SK-N-SH (cell line): ENCODE measurements around the gene SKIL. TPM values are rescaled to one million over a fixed set of nuclear protein-coding genes. Genes with fewer than 3 reads are reported as not detected.

Source experiments
- CTCF ChIA-PET: fragments of 300-600, 350-600 bp; formaldehyde crosslinking; extraction: SDS; loops from one replicate; lab custom pipeline; 2021; lab: Yijun Ruan, JAX
- POLR2A ChIA-PET: fragments of 350-600 bp; sonication (Branson Sonifier 250); formaldehyde crosslinking; extraction: SDS; loops from one replicate; lab custom pipeline; 2020; ENCODE audit warnings: antibody characterized with exemption, inconsistent platforms; lab: Yijun Ruan, JAX
- DNase-seq: peaks from one replicate; pipeline ENCODE4 v3.0.0; 2012
- H2AFZ ChIP-seq: fragments of 200-600 bp; sonication (generic); 2 replicates; pipeline ENCODE4 v1.8.1; 2016; ENCODE audit warnings: antibody characterized with exemption, mild to moderate bottlenecking, low read depth
- H3F3A ChIP-seq: fragments of 200-600 bp; sonication (generic); replicated peaks from 2 replicates; pipeline ENCODE3; 2016; ENCODE audit warnings: antibody characterized with exemption, mild to moderate bottlenecking; ENCODE audit not compliant: insufficient read depth
- H3K27ac ChIP-seq, 2 experiments: fragments of 200-500 bp in 1 of 2; fragments of 200-600 bp in 1 of 2; sonication (Bioruptor generic) in 1 of 2; sonication (generic), shearing (Covaris generic) in 1 of 2; 2 replicates each; pipeline versions ENCODE4 v1.5.1 to v1.6.1; 2014 to 2016; ENCODE audit warnings: low read depth in 2 of 2, inconsistent platforms in 1 of 2, low read length in 1 of 2, mild to moderate bottlenecking in 1 of 2, mixed read lengths in 1 of 2
- H3K27me3 ChIP-seq: fragments of 200-600 bp; sonication (generic), shearing (Covaris generic); 2 replicates; pipeline ENCODE4 v1.6.1; 2016; ENCODE audit warnings: mixed run types; ENCODE audit not compliant: insufficient read depth
- H3K36me3 ChIP-seq, 2 experiments: fragments of 200-500 bp in 1 of 2; fragments of 200-600 bp in 1 of 2; sonication (Bioruptor generic) in 1 of 2; sonication (generic) in 1 of 2; replicated peaks in 1 of 2; 2 replicates each; pipeline versions ENCODE3 to v1.5.1; 2014 to 2016; ENCODE audit warnings: low read length in 1 of 2, mild to moderate bottlenecking in 1 of 2; ENCODE audit not compliant: insufficient read depth in 2 of 2, control insufficient read depth in 1 of 2
- H3K4me1 ChIP-seq, 2 experiments: fragments of 200-500 bp in 1 of 2; fragments of 200-600 bp in 1 of 2; sonication (Bioruptor generic) in 1 of 2; sonication (generic), shearing (Covaris generic) in 1 of 2; 2 replicates each; pipeline versions ENCODE4 v1.5.1 to v1.6.1; 2014 to 2016; ENCODE audit warnings: low read depth in 1 of 2, low read length in 1 of 2, mixed run types in 1 of 2; ENCODE audit not compliant: insufficient read depth in 2 of 2, control insufficient read depth in 1 of 2
- H3K4me2 ChIP-seq: fragments of 200-600 bp; sonication (generic), shearing (Covaris generic); 2 replicates; pipeline ENCODE4 v1.6.1; 2017; ENCODE audit warnings: mixed run types
- H3K4me3 ChIP-seq, 2 experiments: fragments of 200-500 bp in 1 of 2; fragments of 200-600 bp in 1 of 2; sonication (Bioruptor generic) in 1 of 2; sonication (generic), shearing (Covaris generic) in 1 of 2; 2 replicates each; pipeline versions ENCODE4 v1.5.1 to v1.8.1; 2014 to 2016; ENCODE audit warnings: low read depth in 2 of 2, inconsistent platforms in 1 of 2, low read length in 1 of 2, mild to moderate bottlenecking in 1 of 2, mixed read lengths in 1 of 2, moderate library complexity in 1 of 2
- H3K79me2 ChIP-seq: fragments of 200-600 bp; sonication (generic); 2 replicates; pipeline ENCODE4 v1.8.1; 2017; ENCODE audit warnings: mild to moderate bottlenecking; ENCODE audit not compliant: insufficient read depth
- H3K9ac ChIP-seq: fragments of 200-600 bp; sonication (generic); 2 replicates; pipeline ENCODE4 v1.6.1; 2017; ENCODE audit warnings: mixed run types
- H3K9me2 ChIP-seq: fragments of 200-600 bp; sonication (generic); 2 replicates; pipeline ENCODE4 v1.6.1; 2017; ENCODE audit warnings: mixed run types
- H3K9me3 ChIP-seq: fragments of 200-600 bp; sonication (generic); 2 replicates; pipeline ENCODE4 v1.6.1; 2017; ENCODE audit warnings: mixed run types, mild to moderate bottlenecking, moderate library complexity
- H4K20me1 ChIP-seq: fragments of 200-600 bp; sonication (generic); 2 replicates; pipeline ENCODE4 v1.6.1; 2017; ENCODE audit warnings: mild to moderate bottlenecking, mixed run types; ENCODE audit not compliant: insufficient read depth
- CHD2 ChIP-seq: fragments of 150-350 bp; IDR thresholded peaks from 2 replicates; pipeline ENCODE4 v1.6.1; 2018; ENCODE audit warnings: low read length; ENCODE audit not compliant: partially characterized antibody
- CTCF ChIP-seq: fragments of 200-600 bp; sonication (generic); IDR thresholded peaks from 2 replicates; pipeline ENCODE4 v1.6.1; 2017; ENCODE audit warnings: antibody characterized with exemption, mild to moderate bottlenecking, moderate library complexity
- ELF1 ChIP-seq: IDR thresholded peaks from 2 replicates; pipeline ENCODE4 v1.4.0; 2012
- EP300 ChIP-seq, 2 experiments: IDR thresholded peaks; 2 replicates each; pipeline versions ENCODE4 v1.4.0 to v1.6.1; 2012; ENCODE audit warnings: borderline replicate concordance in 1 of 2, low read depth in 1 of 2, low read length in 1 of 2
- GABPA ChIP-seq: IDR thresholded peaks from 2 replicates; pipeline ENCODE4 v1.4.0; 2012; ENCODE audit warnings: low read depth, mild to moderate bottlenecking
- GATA2 ChIP-seq: sonication (generic); formaldehyde crosslinking; IDR thresholded peaks from 2 replicates; pipeline ENCODE4 v1.5.0; 2020; ENCODE audit warnings: mild to moderate bottlenecking, missing genetic modification reagents
- IRF3 ChIP-seq: fragments of 150-350 bp; IDR thresholded peaks from 2 replicates; pipeline ENCODE4 v1.6.1; 2016; ENCODE audit warnings: mild to moderate bottlenecking, low read depth, low read length
- JUND ChIP-seq: IDR thresholded peaks from 2 replicates; pipeline ENCODE4 v1.4.0; 2012
- MEF2A ChIP-seq: IDR thresholded peaks from 2 replicates; pipeline ENCODE4 v1.4.0; 2012; ENCODE audit warnings: low read depth, borderline replicate concordance
- MXI1 ChIP-seq: IDR thresholded peaks from 2 replicates; pipeline ENCODE4 v1.6.1; 2012; ENCODE audit warnings: mild to moderate bottlenecking, low read depth, low read length, improper control_type of control experiment
- NFIC ChIP-seq: IDR thresholded peaks from 2 replicates; pipeline ENCODE4 v1.4.0; 2012; ENCODE audit warnings: borderline replicate concordance
- RAD21 ChIP-seq: IDR thresholded peaks from 2 replicates; pipeline ENCODE4 v1.6.1; 2012; ENCODE audit warnings: mild to moderate bottlenecking, low read length
- RCOR1 ChIP-seq: fragments of 150-350 bp; IDR thresholded peaks from 2 replicates; pipeline ENCODE4 v1.6.1; 2017; ENCODE audit warnings: antibody characterized with exemption, low read length
- RXRA ChIP-seq: IDR thresholded peaks from 2 replicates; pipeline ENCODE4 v1.4.0; 2012; ENCODE audit warnings: low read depth, mild to moderate bottlenecking, borderline replicate concordance
- SIN3A ChIP-seq: IDR thresholded peaks from 2 replicates; pipeline ENCODE4 v1.6.1; 2012; ENCODE audit warnings: low read depth, mild to moderate bottlenecking, low read length, moderate library complexity, borderline replicate concordance
- SMC3 ChIP-seq: IDR thresholded peaks from 2 replicates; pipeline ENCODE4 v1.6.1; 2012; ENCODE audit warnings: low read depth, low read length, improper control_type of control experiment
- TCF12 ChIP-seq: IDR thresholded peaks from 2 replicates; pipeline ENCODE4 v1.4.0; 2012
- USF1 ChIP-seq: IDR thresholded peaks from 2 replicates; pipeline ENCODE4 v1.4.0; 2012; ENCODE audit warnings: low read depth, borderline replicate concordance
- WGBS: methylation state at CpG from one replicate; pipeline ENCODE4 v1.1.6; 2017; ENCODE audit warnings: low lambda C conversion rate; 5-methylcytosine and 5-hydroxymethylcytosine counted together
- polyA plus RNA-seq, 3 experiments: library from polyadenylated mRNA; depleted of rRNA; stranded (reverse); fragments of >200 nt; gene quantifications; 2 replicates each; pipeline ENCODE4 v1.2.3, GENCODE V29; 2012
- TF ChIP-seq, protein P1 (sequence below): IDR thresholded peaks from 2 replicates; pipeline ENCODE4 v1.6.1; 2012; ENCODE audit warnings: mild to moderate bottlenecking, low read depth, low read length, moderate library complexity
- TF ChIP-seq, protein P2 (sequence below): IDR thresholded peaks from 2 replicates; pipeline ENCODE4 v1.4.0; 2012; ENCODE audit warnings: low read depth, borderline replicate concordance

SKIL gene
- polyA plus RNA-seq, 1 of the 3 experiments (the other 2 are of a cell fraction): 3.9 TPM

GRCh38 chr3:170397685-170398084 lies 40.2 kb downstream of the SKIL start:
- TF ChIP-seq GATA2 (CRISPR knock-in tag) (no peak), ELF1 (no peak), SMC3 (no peak), GABPA (no peak), RCOR1 (no peak), TCF12 (no peak), MEF2A (no peak), USF1 (no peak), CHD2 (no peak), CTCF (no peak), EP300 (IDR thresholded peaks at IDR 0.05; ENCODE audit: borderline replicate concordance in 1 of 2, low read depth in 1 of 2, low read length in 1 of 2) (no peak)
- H3F3A ChIP-seq: peaks cover 31% of the 10 kb centered on the region
- ChIA-PET CTCF (interaction anchor here (1.1 to 2.0 kb wide), 3 partner anchors 13 to 89 kb away, joined by 5 to 8 read pairs (median 5); no protein-coding TSS in a partner anchor), POLR2A (interaction anchor here (0.6 kb wide), 1 partner anchor 27 kb away, joined by 3 read pairs; no protein-coding TSS in a partner anchor)
- H3K4me3 ChIP-seq: no peak overlapping the region
- no peaks in the 10 kb centered on the region for H3K27me3 ChIP-seq
- no peak overlapping the region for H3K27ac ChIP-seq
- H2AFZ ChIP-seq: no peak overlapping the region
- H3K4me1 ChIP-seq: no peaks in the 10 kb centered on the region; a peak in 1 of 4 replicates
- peaks cover 4% of the 10 kb centered on the region; the same call in 1 of the 2 replicates for H4K20me1 ChIP-seq
- no peak overlapping the region for H3K4me2 ChIP-seq
- no peaks in the 10 kb centered on the region for H3K9me2 ChIP-seq
- H3K9ac ChIP-seq: no peak overlapping the region
- H3K79me2 ChIP-seq: peaks cover 31% of the 10 kb centered on the region
- 95% methylated on average over 4 of the region's 6 CpGs for WGBS
- DNase-seq: no peak
- H3K36me3 ChIP-seq: peaks cover 37 to 58% of the 10 kb centered on the region in 2 experiments
- no peaks in the 10 kb centered on the region for H3K9me3 ChIP-seq

DNA sequence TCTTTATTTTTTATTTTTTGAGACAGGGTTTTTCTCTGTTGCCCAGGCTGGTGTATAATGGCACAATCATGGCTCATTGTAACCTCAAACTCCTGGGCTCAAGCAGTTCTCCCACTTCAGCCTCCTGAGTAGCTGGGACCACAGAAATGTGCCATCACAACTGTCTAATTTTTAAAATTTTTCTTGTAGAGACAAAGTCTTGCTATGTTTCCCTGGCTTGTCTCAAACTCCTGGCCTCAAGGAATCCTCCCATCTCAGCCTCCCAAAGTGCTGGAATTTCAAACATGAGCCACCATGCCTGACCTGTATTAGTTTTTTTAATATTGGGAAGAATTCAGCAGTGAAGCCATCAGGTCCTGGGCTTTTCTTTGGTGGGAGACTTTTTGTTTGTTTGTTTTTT lies 47.6 kb downstream of the SKIL start:
- H3K36me3 ChIP-seq: no peaks in the 10 kb centered on the region
- no peak overlapping the region for H2AFZ ChIP-seq
- H3K4me1 ChIP-seq: no peaks in the 10 kb centered on the region
- H3K9me2 ChIP-seq: no peaks in the 10 kb centered on the region
- no peaks in the 10 kb centered on the region for H4K20me1 ChIP-seq
- no peak overlapping the region for H3K27ac ChIP-seq
- POLR2A ChIA-PET: no interaction called here
- CTCF ChIA-PET: interaction anchor here (0.6 to 4.3 kb wide), 3 partner anchors 9 to 407 kb away, joined by 3 to 20 read pairs (median 3); no protein-coding TSS in a partner anchor
- H3F3A ChIP-seq: peaks cover 15% of the 10 kb centered on the region
- H3K4me2 ChIP-seq: no peak overlapping the region
- DNase-seq: no peak
- H3K4me3 ChIP-seq: no peak overlapping the region
- H3K9me3 ChIP-seq: no peaks in the 10 kb centered on the region
- H3K9ac ChIP-seq: no peak overlapping the region
- no peaks in the 10 kb centered on the region for H3K27me3 ChIP-seq
- H3K79me2 ChIP-seq: no peaks in the 10 kb centered on the region
- TF ChIP-seq JUND: no peak
- no peak for TF ChIP-seq SIN3A
- TF ChIP-seq, protein P1, sequence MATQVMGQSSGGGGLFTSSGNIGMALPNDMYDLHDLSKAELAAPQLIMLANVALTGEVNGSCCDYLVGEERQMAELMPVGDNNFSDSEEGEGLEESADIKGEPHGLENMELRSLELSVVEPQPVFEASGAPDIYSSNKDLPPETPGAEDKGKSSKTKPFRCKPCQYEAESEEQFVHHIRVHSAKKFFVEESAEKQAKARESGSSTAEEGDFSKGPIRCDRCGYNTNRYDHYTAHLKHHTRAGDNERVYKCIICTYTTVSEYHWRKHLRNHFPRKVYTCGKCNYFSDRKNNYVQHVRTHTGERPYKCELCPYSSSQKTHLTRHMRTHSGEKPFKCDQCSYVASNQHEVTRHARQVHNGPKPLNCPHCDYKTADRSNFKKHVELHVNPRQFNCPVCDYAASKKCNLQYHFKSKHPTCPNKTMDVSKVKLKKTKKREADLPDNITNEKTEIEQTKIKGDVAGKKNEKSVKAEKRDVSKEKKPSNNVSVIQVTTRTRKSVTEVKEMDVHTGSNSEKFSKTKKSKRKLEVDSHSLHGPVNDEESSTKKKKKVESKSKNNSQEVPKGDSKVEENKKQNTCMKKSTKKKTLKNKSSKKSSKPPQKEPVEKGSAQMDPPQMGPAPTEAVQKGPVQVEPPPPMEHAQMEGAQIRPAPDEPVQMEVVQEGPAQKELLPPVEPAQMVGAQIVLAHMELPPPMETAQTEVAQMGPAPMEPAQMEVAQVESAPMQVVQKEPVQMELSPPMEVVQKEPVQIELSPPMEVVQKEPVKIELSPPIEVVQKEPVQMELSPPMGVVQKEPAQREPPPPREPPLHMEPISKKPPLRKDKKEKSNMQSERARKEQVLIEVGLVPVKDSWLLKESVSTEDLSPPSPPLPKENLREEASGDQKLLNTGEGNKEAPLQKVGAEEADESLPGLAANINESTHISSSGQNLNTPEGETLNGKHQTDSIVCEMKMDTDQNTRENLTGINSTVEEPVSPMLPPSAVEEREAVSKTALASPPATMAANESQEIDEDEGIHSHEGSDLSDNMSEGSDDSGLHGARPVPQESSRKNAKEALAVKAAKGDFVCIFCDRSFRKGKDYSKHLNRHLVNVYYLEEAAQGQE: no peak
- TF ChIP-seq MXI1: no peak
- no peak for TF ChIP-seq IRF3
- no peak for TF ChIP-seq RAD21
- TF ChIP-seq GATA2 (CRISPR knock-in tag): no peak
- TF ChIP-seq, protein P2, sequence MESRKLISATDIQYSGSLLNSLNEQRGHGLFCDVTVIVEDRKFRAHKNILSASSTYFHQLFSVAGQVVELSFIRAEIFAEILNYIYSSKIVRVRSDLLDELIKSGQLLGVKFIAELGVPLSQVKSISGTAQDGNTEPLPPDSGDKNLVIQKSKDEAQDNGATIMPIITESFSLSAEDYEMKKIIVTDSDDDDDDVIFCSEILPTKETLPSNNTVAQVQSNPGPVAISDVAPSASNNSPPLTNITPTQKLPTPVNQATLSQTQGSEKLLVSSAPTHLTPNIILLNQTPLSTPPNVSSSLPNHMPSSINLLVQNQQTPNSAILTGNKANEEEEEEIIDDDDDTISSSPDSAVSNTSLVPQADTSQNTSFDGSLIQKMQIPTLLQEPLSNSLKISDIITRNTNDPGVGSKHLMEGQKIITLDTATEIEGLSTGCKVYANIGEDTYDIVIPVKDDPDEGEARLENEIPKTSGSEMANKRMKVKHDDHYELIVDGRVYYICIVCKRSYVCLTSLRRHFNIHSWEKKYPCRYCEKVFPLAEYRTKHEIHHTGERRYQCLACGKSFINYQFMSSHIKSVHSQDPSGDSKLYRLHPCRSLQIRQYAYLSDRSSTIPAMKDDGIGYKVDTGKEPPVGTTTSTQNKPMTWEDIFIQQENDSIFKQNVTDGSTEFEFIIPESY: no peak
- no peak for TF ChIP-seq RXRA
- TF ChIP-seq NFIC: no peak
